Liver (tissue), 3 donors: ENCODE measurements around the gene PTPRC.

Experiments
- CTCF ChIP-seq: fragments of 150-350 bp; IDR thresholded peaks from 2 replicates; pipeline ENCODE4 v1.5.1; 2017; ENCODE audit warnings: improper control_type of control experiment, low read depth, low read length; ENCODE audit not compliant: missing input control
- FOXA1 ChIP-seq: IDR thresholded peaks from 2 replicates; pipeline ENCODE4 v1.6.1; 2016; ENCODE audit warnings: antibody characterized with exemption
- MAX ChIP-seq: IDR thresholded peaks from 2 replicates; pipeline ENCODE4 v1.6.1; 2016; ENCODE audit warnings: antibody characterized with exemption
- NR2F2 ChIP-seq: IDR thresholded peaks from 2 replicates; pipeline ENCODE4 v1.6.1; 2016; ENCODE audit warnings: antibody characterized with exemption
- RAD21 ChIP-seq, 2 donors: IDR thresholded peaks; 2 replicates each; pipeline ENCODE4 v1.6.1; 2016; ENCODE audit warnings: antibody characterized with exemption in 2 of 2, mild to moderate bottlenecking in 2 of 2
- REST ChIP-seq: IDR thresholded peaks from 2 replicates; pipeline ENCODE4 v1.6.1; 2016; ENCODE audit warnings: antibody characterized with exemption, mild to moderate bottlenecking
- SP1 ChIP-seq: IDR thresholded peaks from 2 replicates; pipeline ENCODE4 v1.6.1; 2018; ENCODE audit warnings: antibody characterized with exemption, mild to moderate bottlenecking
- TAF1 ChIP-seq: conservative IDR thresholded peaks from 2 replicates; pipeline ENCODE4 v1.6.1; 2016; ENCODE audit warnings: antibody characterized with exemption, mild to moderate bottlenecking
- donor health status: healthy.
- donor health status: healthy.

GRCh38 chr1:198701250-198701649 lies 62.4 kb downstream of the PTPRC start:
- TF ChIP-seq MAX = no peak
- no peak for TF ChIP-seq CTCF
- TF ChIP-seq REST = no peak
- no peak for TF ChIP-seq RAD21 (IDR thresholded peaks at IDR 0.05)
- no peak for TF ChIP-seq TAF1
- no peak for TF ChIP-seq NR2F2
- TF ChIP-seq FOXA1 = no peak
- no peak for TF ChIP-seq SP1
